GM03348 (cell line): Measurements from ENCODE around the gene STX8.
A peak's percentile ranks its signal among the peaks of the same experiment; 100 is the strongest.

Experiments
- DNase-seq: peaks from one replicate; pipeline ENCODE4 v3.0.0; 2012; ENCODE audit warnings: low spot score

STX8 gene

GRCh38 chr17:9238340-9239245 lies 337.0 kb downstream of the STX8 start:
- DNase-seq, result no peak

GRCh38 chr17:9237661-9238301 lies 337.8 kb downstream of the STX8 start:
- no peak for DNase-seq

- no peak for DNase-seq
Observed at GRCh38 chr17:9237053-9237410, 338.6 kb downstream of the STX8 start.

DNA sequence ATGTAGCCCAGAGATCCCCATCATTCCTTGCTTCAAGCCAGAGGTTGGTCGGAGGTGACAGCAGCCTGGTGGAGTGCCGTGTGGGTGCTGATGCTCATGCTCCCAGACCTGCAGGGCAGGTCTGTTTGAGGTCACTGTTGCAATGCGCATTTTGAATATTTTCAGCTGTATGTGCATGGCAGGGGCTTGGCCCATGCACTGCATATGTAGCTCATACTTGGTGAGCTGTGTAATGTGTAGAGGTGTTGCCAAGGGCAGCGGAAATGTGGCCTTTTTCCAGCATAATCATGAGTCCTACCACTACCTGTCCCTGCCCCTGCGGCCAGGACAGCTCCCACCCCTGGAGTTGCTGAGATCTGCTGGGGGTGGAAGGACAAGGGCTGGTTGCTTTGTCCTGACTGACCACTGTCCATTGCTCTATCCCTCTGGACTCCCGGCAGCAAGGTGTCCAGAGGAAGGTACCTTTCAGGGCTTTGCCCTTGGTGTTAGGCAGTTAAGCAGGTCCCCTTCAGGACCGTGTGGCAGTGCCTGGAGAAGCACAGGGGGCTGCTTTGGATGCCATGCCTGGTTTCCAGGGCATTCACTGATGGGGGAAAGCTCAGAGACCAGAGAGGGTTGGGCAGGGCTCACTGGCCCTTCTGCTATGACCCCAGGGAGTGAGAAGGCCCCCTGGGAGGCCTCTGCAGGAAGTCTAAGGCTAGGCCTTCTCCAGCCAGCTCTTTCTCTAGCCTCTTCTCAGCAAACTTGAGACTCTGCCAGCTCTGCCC lies 339.2 kb downstream of the STX8 start:
- DNase-seq, result no peak

- no peak for DNase-seq
Observed at GRCh38 chr17:9235346-9235745, 340.3 kb downstream of the STX8 start.

DNA sequence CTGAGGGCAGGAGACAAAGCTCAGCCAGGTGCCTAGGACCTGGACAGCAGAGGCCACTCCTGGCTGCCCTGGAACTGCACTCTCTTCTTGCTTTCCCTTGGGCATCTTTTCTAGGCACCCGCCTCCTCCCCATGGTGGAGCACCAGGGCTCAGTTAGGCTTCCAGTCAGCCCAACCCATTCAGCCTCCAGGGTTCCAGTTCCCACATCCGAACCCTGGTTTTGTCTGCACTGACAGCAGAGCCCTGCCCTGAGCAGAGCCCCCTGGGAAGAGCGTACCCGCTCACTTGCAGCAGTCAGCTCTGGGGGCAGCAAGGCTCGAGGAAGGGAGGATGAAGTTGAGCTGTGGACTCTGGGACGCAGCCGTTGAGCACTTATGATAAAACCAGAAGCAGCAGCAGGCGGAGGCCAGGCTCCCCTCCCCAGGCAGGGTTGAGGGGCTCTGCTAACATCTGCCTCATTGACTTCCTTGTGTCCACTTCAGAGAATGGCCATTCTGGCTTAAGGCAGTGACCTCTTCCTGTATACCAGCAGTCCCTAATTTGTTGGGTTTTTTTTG lies 341.2 kb downstream of the STX8 start:
- DNase-seq, result no peak

GRCh38 chr17:9233761-9234160 lies 341.9 kb downstream of the STX8 start:
- DNase-seq, result no peak

DNA sequence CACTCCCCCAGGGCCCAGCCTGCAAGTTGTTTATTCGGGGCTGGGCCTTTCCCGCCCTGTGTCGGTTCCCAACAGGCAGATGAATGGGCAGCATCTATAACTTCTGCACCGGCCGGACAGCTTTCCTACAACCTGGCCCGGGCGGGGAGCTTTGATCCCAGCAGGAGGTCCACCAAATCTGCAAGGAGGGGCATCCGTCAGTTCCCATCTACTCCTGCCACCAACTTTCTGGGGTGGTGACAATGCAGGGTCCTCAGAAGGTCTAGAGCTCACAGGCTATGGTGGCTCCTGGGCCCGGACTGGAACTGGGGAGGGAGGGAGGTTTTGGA lies 342.4 kb downstream of the STX8 start:
- no peak for DNase-seq

GRCh38 chr17:9232591-9233270 lies 342.9 kb downstream of the STX8 start:
- peak; percentile 40 for DNase-seq

DNA sequence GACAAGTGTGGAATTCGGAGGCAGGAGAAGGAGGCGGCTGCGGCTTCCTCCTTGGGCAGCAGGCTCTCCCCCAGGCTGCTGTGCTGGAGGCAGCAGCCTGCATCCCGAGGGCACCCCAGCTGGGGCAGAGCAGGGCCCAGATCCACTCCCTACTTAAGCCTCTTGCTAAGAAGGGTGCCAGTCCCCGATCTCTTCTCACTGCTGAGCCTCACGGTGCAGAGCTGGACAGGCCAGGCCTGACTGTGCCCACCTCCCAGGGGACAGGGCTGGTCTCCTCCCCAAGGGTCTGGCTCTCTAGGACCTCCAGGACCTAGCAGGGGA lies 343.5 kb downstream of the STX8 start:
- DNase-seq, result no peak

DNA sequence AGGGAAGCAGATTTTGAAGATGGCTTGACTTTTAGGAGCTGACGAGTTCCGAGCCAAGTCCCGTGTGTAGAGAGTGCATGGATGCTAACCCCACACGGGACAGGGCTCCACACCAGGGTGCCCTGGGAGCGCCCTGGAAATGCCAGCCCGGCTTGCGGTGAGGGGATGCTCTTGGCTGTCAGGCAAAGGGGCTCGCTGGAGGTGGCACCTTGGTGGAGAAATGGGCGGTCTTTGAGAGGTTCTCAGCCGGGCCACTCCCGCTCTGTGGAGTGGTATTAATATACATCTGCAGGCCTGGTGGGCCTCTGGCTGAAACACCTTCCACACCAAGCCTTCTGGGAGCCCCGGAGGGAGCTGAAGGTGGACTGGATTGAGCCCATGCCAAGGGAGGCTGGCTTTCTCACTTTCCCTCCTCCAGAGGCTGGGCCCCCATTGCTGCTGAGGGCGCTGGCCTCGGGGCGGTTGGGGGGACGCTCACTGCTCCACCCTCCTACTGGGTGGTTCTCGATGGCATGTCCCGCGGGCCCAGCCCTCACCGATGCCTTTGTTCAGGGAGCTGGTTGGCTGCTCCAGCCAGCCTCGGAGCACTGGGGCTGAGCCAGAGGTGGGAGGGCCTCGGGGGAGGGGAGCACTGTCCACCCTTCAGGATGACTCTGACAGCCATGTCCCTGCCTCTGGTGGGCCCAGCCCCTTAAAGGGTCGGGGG lies 344.0 kb downstream of the STX8 start:
- no peak for DNase-seq

DNA sequence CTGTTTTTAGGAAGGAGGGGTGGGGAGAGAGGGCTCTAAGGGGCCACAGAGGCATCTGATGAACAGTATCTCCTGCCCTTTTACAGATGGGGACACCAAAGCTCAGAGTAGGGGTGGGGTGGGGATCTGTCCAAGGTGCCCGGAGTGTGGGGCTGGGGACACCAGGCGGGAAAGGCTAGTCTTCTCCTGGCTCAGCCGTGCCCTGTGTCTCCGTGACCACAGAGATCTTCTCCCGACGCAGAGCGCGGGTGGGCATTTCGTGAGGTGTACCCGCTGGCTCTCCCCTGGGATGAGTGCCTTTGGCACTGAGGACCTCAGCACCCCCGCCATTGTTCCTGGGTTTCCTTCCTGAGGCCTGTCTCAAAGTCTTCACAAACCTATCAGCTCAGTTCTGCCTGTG lies 344.8 kb downstream of the STX8 start:
- DNase-seq, result no peak

GRCh38 chr17:9230346-9230745 lies 345.3 kb downstream of the STX8 start:
- DNase-seq, result peak; percentile 71

- DNase-seq, result no peak
Observed at GRCh38 chr17:9229826-9230201, 345.8 kb downstream of the STX8 start.

GRCh38 chr17:9229160-9229825 lies 346.3 kb downstream of the STX8 start:
- DNase-seq, result no peak

DNA sequence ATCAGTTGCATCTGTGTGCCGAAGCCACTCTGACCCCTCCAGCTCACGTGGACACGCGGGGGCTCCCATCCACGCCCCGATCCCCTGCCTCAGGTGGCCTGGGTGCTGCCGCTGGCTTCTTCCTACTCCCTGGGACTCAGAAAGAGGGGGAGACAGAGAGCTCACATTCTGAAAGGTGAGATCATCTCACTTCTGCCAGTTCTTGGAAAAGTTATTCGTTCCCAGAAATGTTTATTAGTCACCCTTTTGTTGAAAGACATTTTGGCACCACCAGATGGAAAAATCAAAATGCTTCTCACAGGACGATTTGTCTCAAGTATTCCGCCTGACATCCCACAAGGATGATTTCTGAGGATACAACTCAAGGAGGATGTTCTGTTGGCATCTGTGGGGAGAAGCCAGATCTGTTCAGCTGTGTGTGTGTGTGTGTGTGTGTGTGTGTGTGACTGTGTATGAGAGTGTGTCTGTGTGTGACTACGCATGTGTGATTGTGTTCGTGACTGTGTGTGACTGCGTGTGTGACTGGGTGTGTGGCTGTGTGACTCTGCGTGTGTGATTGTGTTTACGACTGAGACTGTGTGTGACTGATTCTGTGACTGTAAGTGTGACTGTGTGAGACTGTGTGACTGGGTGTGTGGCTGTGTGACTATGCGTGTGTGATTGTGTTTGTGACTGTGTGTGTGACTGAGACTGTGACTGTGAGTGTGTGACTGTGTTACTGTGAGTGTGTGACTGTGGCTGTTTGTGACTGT lies 347.0 kb downstream of the STX8 start:
- peak; percentile 83 for DNase-seq

- no peak for DNase-seq
Observed at GRCh38 chr17:9227819-9228407, 347.7 kb downstream of the STX8 start.

- no peak for DNase-seq
Observed at GRCh38 chr17:9226794-9227135, 348.9 kb downstream of the STX8 start.

GRCh38 chr17:9226130-9226793 lies 349.4 kb downstream of the STX8 start:
- no peak for DNase-seq
